GF-D8 (cell line): Measurements from ENCODE around the gene OR2L13.
"Not testable (repeated sequence)": the region's sequence is repeated elsewhere in the genome, so short reads cannot be mapped to it uniquely, and the experiment has no call there.

Experiments used
- DNase-seq: peaks from one replicate; lab custom pipeline; 2025; lab: John Stamatoyannopoulos, UW

Gene OR2L13

GRCh38 chr1:248094884-248095283, at the start of gene OR2L13:
TSS of gene OR2L13 (plus strand) at chr1:248095184. CDS start at chr1:248099376, 4,192 bp downstream.
- no peak for DNase-seq

GRCh38 chr1:248045209-248045608, 49.8 kb upstream of the OR2L13 start:
- DNase-seq = no peak

DNA sequence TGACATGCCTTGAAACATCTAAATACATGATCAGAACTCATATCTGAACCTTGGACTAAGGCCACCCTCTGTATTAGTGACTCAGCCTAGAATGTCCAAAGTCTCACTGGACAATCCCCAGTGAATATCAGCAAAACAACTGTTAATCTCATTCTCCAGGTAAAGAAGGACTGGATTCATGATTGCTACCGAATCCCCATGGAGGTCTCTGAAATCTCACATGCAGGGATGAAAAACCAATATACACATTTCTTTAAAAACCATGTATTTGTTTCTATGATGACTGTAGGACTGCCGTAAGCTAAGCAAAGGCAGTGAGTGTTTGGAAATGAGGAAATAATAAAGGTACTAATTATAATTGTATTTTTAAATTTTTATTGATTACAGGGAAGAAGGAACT, 48.4 kb upstream of the OR2L13 start, which contains the start of gene OR2L3:
Gene OR2L3 (plus strand): TSS at position 301 of the 400 bp plus-strand sequence. CDS start 13,846 bp downstream, outside the sequence.
- no peak for DNase-seq

- DNase-seq = no peak
Measured at GRCh38 chr1:248047008-248047407, 48.0 kb upstream of the OR2L13 start.

DNA sequence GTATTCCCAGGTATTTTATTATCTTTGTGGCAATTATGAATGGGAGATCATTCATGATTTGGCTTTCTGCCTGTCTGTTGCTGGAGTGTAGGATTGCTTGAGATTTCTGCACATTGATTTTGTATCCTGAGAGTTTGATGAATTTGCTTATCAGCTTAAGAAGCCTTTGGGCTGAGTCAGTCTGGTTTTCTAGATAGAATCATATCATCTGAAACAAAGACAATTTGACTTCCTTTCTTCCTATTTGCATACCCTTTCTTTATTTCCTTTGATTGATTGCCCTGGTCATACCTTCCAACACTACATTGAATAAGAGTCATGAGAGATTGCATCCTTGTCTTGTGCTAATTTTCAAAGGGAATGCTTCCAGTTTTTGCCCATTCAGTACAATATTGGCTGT, 40.3 kb upstream of the OR2L13 start:
- no peak for DNase-seq

GRCh38 chr1:248055261-248055660, 39.7 kb upstream of the OR2L13 start:
- DNase-seq = no peak

- DNase-seq = no peak
Measured at GRCh38 chr1:248065071-248065470, 29.9 kb upstream of the OR2L13 start.

- DNase-seq = no peak
Measured at GRCh38 chr1:248065604-248066003, 29.4 kb upstream of the OR2L13 start.

GRCh38 chr1:248083864-248084263, 11.1 kb upstream of the OR2L13 start:
- DNase-seq = not testable (repeated sequence)

DNA sequence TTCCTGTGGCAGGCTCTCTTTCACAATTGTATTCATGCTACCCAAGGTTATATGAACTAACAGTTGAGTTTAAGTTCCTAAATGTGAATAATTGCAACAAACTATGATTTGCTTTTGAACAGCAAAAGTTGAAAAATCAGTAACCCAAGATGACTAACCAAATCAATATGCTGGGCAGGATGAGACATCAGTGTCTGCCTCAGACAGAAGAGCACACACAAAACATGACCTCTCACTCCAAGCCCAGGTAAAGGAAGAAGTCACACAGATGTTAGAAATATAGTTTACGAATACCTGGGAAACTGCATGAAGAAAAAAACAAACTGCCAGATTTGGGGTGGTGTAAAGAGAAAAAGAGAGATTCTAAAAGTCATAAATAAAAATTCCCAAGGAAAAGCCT, 3.5 kb downstream of the OR2L13 start:
- DNase-seq = no peak

GRCh38 chr1:248102847-248103246, 7.9 kb downstream of the OR2L13 start:
- no peak for DNase-seq

DNA sequence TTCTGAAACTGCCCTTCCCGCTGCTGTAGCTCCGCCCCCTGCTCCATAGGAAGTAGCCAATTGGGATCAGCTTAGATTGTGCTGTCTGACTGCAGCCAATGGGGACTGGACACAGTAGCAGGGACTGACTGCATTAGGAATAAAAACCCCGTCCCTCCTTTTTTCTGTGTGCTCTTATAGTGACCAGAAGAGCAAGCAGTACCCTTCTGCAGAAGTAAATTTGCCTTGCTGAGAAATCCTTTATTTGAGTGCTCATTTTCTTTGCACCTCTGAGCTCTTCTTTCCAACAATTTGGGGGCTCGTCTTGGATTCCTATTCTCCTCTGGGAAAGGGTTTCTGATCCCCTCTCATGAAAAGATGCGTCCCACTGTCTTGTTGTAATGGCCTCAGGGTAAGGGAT, 16.2 kb downstream of the OR2L13 start:
- no peak for DNase-seq

DNA sequence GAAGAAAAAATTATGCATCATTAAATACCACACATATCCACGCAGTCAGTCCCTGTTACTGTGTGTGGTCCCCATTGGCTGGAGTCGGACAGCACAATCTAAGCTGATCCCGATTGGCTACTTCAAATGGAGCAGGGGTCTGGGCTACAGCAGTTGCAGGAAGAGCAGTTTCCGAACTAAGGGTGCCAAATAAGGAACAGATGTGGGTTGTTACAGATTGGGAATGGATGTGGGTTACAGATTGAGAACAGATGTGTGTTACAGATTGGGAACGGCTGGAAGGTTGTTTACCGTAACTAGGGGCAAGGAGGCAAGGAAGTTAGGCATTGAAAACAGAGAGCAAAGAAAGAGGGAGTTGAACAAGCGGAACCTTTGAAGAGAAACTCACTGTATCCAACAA, 19.9 kb downstream of the OR2L13 start:
- DNase-seq = no peak

DNA sequence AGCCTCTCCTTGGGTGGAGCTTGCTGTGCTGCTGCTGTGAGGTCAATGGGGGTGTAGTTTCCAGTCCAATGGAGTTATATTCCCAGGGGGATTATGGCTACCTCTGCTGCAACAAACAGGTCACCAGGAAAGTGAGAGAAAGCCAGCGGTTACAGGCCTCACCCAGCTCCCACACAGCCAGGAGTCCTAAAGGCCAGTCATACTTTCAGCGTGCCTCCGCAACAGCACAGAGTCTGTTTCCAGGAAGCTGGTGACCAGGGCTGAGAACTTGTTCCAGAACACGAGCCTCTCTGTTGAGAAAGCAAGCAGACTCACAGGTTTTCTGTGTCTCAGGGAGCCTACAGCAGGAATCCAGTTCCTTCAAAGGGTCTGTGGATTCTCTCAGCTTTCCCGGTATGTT, 32.7 kb downstream of the OR2L13 start:
- DNase-seq = no peak

DNA sequence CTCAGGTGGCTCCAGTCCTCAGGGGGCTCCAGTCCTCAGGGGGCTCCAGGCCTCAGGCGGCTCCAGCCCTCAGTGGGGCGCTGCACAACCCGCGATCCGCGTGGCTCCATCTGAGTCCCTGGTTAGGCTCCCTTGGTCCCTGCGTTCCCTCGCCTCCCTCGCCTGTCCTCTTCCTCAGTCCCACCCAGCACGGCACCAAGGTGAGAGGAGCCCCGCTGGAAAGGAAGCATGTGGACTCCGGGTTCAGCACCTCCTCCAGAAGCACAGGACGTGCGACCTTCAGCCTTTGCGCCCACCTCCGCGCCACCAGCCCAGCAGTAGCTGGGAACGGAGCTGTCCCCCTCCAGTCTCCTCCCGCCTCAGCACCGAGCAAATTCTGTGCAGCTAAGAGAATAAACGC, 41.8 kb downstream of the OR2L13 start:
- DNase-seq = no peak

DNA sequence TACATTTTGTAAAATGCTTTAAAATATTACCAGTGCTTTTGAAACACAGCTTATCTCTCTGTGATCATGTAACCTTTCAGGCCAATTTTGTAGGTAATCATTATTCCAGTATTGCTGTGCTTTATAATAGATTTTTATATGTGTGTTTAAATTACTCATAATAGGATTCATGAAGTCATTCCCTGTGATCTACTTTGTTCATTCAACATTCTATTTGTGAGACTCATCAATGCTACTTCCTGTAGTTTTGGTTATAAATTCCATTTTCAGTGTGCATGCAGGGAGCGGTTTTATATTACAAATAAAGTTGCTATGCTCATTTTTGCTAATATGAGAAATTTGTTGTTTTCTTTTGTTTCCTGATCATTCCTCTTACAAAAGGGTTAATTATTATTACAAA, 45.9 kb downstream of the OR2L13 start:
- no peak for DNase-seq

GRCh38 chr1:248143311-248143710, 48.3 kb downstream of the OR2L13 start:
- no peak for DNase-seq

GRCh38 chr1:248144513-248145198, 49.7 kb downstream of the OR2L13 start, which contains the start of gene OR2M5:
TSS of gene OR2M5 (plus strand) at chr1:248145148. CDS start at chr1:248145148, 0 bp downstream.
- DNase-seq = no peak
